Hepatocyte (in vitro differentiated cells): ENCODE measurements around the gene FBXO38.

Experiments used
- CTCF ChIP-seq: fragments of 200-600 bp; sonication (generic); IDR thresholded peaks from 2 replicates; pipeline ENCODE4 v1.5.1; 2016; ENCODE audit warnings: antibody characterized with exemption, mild to moderate bottlenecking; ENCODE audit not compliant: poor library complexity
- EZH2 ChIP-seq: fragments of 200-600 bp; sonication (generic); IDR thresholded peaks from 2 replicates; pipeline ENCODE4 v1.6.1; 2016; ENCODE audit warnings: antibody characterized with exemption, mild to moderate bottlenecking, borderline replicate concordance
- EZH2phosphoT487 ChIP-seq: fragments of 200-600 bp; sonication (generic); IDR thresholded peaks from one replicate; pipeline ENCODE4 v1.6.1; 2018; ENCODE audit warnings: antibody characterized with exemption, mild to moderate bottlenecking, low read depth, moderate library complexity; ENCODE audit not compliant: unreplicated experiment, severe bottlenecking

- TF ChIP-seq CTCF (no peak), EZH2 (no peak), EZH2phosphoT487 (no peak)
Observed at GRCh38 chr5:148488757-148489156, 105.0 kb downstream of the FBXO38 start.
